ENCODE measurements around the gene RIMKLB.

Gene RIMKLB

DNA sequence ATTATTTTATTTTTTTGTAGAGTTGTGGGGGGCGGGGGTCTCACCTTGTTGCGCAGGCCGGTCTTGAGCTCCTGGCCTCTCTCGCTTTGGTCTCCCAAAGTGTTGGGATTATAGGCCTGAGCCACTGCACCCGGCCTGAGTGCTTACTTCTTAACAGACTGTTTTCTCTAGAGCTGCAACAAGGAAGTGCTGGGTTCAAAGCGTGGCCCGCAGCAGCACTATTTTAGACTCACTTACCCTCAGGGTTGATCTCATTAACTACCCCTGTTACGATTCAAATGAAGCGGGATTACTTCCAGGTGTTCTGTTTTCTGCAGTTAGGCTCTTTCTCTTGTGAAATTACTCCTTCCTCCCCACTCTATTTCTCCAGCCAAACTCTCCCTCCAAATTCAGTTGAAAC is 133.3 kb downstream of the RIMKLB start:
- DNase-seq: no peak
- Mint-ChIP-seq H3K36me3 (ENCODE audit: low read depth) (no peaks in the 10 kb centered on the region), H3K9me3 (peaks cover 14% of the 10 kb centered on the region), H3K4me3 (no peak overlapping the region), H3K27me3 (ENCODE audit: low read depth, poor library complexity) (peaks cover 19% of the 10 kb centered on the region), H3K27ac (no peak overlapping the region), H3K4me1 (peaks cover 11% of the 10 kb centered on the region)
- TF ChIP-seq, protein P1, sequence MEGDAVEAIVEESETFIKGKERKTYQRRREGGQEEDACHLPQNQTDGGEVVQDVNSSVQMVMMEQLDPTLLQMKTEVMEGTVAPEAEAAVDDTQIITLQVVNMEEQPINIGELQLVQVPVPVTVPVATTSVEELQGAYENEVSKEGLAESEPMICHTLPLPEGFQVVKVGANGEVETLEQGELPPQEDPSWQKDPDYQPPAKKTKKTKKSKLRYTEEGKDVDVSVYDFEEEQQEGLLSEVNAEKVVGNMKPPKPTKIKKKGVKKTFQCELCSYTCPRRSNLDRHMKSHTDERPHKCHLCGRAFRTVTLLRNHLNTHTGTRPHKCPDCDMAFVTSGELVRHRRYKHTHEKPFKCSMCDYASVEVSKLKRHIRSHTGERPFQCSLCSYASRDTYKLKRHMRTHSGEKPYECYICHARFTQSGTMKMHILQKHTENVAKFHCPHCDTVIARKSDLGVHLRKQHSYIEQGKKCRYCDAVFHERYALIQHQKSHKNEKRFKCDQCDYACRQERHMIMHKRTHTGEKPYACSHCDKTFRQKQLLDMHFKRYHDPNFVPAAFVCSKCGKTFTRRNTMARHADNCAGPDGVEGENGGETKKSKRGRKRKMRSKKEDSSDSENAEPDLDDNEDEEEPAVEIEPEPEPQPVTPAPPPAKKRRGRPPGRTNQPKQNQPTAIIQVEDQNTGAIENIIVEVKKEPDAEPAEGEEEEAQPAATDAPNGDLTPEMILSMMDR (IDR thresholded peaks at IDR 0.05): no peak

DNA sequence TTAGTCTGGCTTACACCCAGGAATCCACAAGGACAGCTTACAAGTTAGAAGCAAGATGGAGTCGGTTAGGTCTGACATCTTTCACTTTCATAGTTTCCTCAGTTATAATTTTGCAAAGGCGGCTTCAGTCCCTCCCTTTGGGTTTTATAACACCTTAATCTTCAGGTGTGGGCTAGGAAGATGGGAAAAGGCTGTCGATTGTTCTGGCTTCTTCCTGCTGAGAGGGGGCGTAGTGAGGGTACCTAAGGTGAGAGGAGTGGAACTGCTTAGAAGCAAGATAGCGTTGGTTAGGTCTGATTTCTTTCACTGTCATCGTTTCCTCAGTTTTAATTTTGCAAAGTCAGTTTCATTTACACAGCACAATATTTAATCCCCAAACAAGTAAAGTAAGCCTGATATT is 134.7 kb downstream of the RIMKLB start:
- H3K4me3 Mint-ChIP-seq: no peak overlapping the region
- DNase-seq: no peak
- H3K27ac Mint-ChIP-seq: no peak overlapping the region
- peaks cover 19% of the 10 kb centered on the region for H3K27me3 Mint-ChIP-seq (ENCODE audit: low read depth, poor library complexity)
- TF ChIP-seq, protein P1 (IDR thresholded peaks at IDR 0.05): no peak
- peaks cover 11% of the 10 kb centered on the region for H3K4me1 Mint-ChIP-seq
- peaks cover 1% of the 10 kb centered on the region for H3K9me3 Mint-ChIP-seq
- H3K36me3 Mint-ChIP-seq (ENCODE audit: low read depth): no peaks in the 10 kb centered on the region

Measured in nephron progenitor cell (in vitro differentiated cells).